SK-N-SH (cell line): ENCODE results near the gene BCAR1.

Source experiments
- CHD2 ChIP-seq: fragments of 150-350 bp; IDR thresholded peaks from 2 replicates; pipeline ENCODE4 v1.6.1; 2018; ENCODE audit warnings: low read length; ENCODE audit not compliant: partially characterized antibody
- CTCF ChIP-seq: fragments of 200-600 bp; sonication (generic); IDR thresholded peaks from 2 replicates; pipeline ENCODE4 v1.6.1; 2017; ENCODE audit warnings: antibody characterized with exemption, mild to moderate bottlenecking, moderate library complexity
- EZH2phosphoT487 ChIP-seq: fragments of 200-600 bp; sonication (generic); IDR thresholded peaks from 2 replicates; pipeline ENCODE4 v1.6.1; 2017; ENCODE audit warnings: low read depth, mixed run types, mild to moderate bottlenecking, antibody characterized with exemption, moderate library complexity, borderline replicate concordance
- MAX ChIP-seq: IDR thresholded peaks from 2 replicates; pipeline ENCODE4 v1.4.0; 2012; ENCODE audit warnings: low read depth
- POLR2AphosphoS5 ChIP-seq: IDR thresholded peaks from 2 replicates; pipeline ENCODE4 v1.6.1; 2012; ENCODE audit warnings: low read depth, low read length
- REST ChIP-seq: IDR thresholded peaks from 2 replicates; pipeline ENCODE4 v1.6.1; 2012; ENCODE audit warnings: mild to moderate bottlenecking, low read depth, low read length, moderate library complexity
- RFX5 ChIP-seq: IDR thresholded peaks from 2 replicates; pipeline ENCODE4 v1.6.1; 2012; ENCODE audit warnings: mild to moderate bottlenecking, improper control_type of control experiment, low read length
- RXRA ChIP-seq: IDR thresholded peaks from 2 replicates; pipeline ENCODE4 v1.4.0; 2012; ENCODE audit warnings: low read depth, mild to moderate bottlenecking, borderline replicate concordance
- SIN3A ChIP-seq: IDR thresholded peaks from 2 replicates; pipeline ENCODE4 v1.6.1; 2012; ENCODE audit warnings: low read depth, mild to moderate bottlenecking, low read length, moderate library complexity, borderline replicate concordance
- SMC3 ChIP-seq: IDR thresholded peaks from 2 replicates; pipeline ENCODE4 v1.6.1; 2012; ENCODE audit warnings: low read depth, low read length, improper control_type of control experiment
- USF1 ChIP-seq: IDR thresholded peaks from 2 replicates; pipeline ENCODE4 v1.4.0; 2012; ENCODE audit warnings: low read depth, borderline replicate concordance
- YY1 ChIP-seq: IDR thresholded peaks from 2 replicates; pipeline ENCODE4 v1.4.0; 2012; ENCODE audit warnings: low read depth, mild to moderate bottlenecking
- ZBTB33 ChIP-seq: IDR thresholded peaks from 2 replicates; pipeline ENCODE4 v1.4.0; 2012; ENCODE audit warnings: low read depth, borderline replicate concordance

GRCh38 chr16:75257886-75258806 lies 6.7 kb upstream of the BCAR1 start:
- TF ChIP-seq CTCF (no peak), ZBTB33 (no peak), SMC3 (no peak), EZH2phosphoT487 (no peak), MAX (no peak), USF1 (no peak), SIN3A (no peak), YY1 (no peak), CHD2 (no peak), REST (no peak), RFX5 (no peak), POLR2AphosphoS5 (no peak), RXRA (no peak)
